Measurements from ENCODE around the gene RTCB.

RTCB gene

DNA sequence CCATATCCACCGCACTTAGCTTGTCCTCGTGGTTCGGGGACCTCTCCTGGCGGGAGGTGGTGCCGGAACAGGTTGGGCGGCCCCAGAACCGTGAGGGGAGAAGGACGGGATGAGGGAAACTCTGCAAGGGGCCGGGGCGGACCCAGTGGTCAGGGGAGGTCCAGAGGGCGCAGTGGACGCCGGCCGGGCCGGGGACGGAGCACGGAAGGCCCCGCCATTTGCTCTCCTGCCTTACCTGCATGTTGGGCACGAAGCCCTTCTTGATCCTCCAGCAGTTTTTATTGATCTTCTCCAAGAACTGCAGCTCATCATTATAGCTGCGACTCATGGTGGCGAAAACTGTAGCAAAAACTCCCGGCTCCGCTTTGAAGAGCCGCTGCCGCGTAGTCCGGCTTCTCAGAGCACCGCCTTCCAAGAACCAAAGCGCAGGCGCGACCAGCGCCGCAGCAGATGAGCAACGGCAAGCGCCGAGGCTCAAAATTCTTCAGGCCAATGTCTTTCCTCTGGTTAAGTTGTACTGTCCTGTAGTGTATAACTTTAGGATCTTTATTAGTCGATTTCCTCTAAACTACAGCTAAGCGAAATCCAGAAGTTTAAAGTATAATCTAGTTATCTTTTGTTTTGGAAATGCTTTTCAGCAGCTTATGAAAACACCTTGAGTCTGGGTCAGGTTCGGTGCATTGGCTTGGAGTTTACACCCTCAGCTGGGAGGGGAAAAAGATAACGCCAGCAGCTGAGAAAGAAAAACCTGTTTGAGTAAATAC, at the start of gene RTCB:
Gene RTCB, minus strand, starts transcription at position 419 of the 764 bp plus-strand sequence. Its CDS starts 91 bp downstream, at position 328.
- DNase-seq: peak; percentile 79 to 86

DNA sequence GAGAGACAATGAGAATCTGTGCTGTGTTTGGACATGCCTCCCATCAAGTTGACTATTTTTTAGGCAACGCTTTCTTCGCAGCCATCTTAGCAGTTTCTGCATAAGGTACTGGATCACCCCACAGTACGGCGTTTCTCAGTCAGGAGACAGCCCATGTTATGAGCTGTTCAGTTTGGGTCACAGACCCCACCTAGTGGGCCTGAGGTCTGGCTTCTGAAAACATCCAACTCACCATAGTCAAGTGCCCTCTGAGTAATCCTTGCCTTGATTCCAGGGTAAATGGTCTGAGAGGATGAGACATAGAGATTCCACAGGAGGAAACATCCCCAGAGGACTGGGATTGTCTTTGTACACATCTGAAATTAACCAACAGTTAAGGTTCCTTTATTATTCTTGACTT, 45.0 kb upstream of the RTCB start:
- no peak for DNase-seq

DNA sequence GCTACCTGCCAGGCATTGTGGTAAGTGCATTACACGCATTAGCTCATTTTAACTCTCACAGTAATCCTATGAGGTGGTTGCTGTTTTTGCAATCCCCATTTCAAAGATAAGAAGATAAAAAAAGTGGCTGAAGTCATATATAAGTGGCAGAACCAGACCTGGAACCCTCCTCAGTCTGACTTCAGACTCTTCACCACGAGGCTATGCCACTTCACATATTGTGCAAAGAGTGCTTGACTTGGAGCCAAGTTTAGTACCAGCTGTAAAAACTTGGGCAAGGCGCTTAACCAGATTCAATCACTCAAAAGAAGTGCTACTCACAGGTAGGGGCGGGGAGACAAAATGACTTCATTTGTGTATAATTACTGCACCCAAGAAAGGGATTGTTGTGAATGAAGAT, 36.9 kb upstream of the RTCB start:
- DNase-seq: no peak

DNA sequence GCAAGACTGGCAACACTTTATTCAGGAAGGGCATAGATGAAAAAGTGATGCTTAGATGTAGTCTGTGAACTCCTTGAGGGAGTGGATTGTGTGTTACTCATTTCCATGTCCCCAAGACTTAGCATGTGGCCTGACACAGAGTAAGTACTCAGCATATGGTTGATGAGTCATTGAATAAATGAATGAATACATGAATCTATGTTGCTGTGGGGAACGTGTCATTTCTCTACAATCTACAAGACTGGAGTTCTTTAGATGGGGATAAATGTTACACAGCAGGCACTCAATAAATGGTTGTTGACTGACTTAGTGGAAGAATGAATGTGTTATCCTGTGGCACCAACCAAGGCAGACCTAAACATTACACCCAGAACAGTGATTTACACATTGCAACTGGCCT, 34.3 kb upstream of the RTCB start:
- DNase-seq: no peak

DNA sequence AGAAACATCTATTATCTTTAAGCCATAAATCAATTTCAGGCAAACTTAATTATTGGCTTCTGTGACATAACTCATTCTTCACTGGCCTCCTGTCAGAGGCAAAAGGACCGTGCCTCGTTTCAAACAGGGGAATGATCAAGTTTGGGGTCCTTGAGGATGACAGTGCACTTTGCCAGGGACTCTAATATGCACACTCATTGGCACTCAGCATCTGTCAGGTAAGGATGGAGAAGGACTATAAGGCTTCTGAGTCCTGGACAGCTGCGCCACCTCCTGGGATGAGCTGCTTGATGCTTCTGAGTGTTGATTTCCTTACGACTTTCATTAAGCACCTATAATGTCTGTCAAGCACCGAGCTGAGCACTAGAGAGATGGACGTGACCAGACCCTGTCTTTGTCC, 32.0 kb upstream of the RTCB start:
- DNase-seq: no peak

DNA sequence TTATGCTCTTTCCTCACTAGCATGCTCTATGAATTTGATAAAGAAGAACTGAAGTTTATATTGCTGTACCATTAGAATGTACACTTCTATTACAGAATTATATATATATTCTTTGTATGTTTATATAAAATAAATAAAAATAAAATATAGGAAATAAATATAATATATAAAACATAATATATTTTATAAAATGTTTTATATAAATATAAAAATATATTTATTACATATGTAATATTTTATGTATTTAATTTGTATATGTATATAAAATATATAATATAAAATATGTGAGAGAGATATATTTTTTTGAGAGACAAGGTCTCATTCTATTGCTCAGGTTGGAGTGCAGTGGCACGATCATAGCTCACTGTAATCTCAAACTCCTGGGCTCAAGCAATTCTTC, 18.3 kb upstream of the RTCB start:
- DNase-seq: no peak

DNA sequence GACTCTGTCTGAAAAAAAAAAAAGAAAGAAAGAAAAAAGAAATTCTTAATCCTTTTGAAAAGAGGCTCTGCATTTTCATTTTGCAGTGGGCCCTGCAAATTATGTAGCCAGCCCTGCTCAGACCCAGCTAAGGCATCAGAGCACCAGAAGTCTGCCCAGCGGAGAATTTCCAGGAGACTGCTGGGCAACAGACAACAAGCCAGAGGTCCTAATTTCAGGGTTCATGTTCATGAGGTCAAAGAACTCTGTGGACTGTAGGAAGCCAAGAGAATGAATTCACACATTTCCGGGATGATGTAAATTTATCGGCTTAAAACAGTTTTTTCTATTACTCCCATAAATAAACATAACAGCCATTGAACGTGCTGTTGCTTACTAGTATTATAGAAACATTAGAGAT, 14.8 kb upstream of the RTCB start:
- DNase-seq: no peak

DNA sequence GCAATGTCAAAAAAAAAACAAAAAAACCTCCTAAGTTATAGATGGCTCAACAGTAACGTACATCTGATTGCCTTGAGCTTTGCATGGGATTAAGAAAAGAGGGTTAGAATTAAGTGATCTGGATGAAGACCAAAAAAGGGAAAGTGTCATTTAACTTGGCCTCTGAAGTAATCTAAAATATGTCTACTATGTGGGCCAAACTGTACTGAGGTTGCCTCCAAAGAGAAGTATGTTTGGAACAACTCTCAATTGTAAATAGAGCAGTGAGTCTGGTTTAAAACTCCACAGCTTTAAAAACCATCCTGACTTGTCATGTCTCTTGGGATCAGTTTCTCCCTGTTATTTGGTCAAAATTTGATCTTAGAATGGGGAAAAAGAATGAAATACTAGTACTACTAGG, 11.6 kb upstream of the RTCB start:
- no peak for DNase-seq

DNA sequence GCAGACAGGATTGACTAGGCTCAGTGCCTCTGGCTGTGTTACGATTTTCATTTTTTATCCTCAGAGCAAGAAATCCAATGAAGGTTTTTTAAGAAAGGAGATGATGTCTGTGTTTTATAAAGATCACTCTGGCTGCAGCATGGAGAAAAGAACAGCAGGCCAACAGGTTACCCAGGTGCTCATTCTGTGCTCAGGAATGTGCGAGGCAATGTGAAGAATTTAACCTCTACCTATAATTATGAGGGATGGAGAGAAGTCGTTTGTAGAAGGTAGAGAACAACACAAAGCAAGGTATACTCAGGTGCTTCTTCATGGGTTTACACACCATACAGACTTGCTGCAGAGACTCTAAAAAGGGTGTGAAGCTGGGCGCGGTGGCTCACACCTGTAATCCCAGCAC, 10.0 kb upstream of the RTCB start:
- no peak for DNase-seq

DNA sequence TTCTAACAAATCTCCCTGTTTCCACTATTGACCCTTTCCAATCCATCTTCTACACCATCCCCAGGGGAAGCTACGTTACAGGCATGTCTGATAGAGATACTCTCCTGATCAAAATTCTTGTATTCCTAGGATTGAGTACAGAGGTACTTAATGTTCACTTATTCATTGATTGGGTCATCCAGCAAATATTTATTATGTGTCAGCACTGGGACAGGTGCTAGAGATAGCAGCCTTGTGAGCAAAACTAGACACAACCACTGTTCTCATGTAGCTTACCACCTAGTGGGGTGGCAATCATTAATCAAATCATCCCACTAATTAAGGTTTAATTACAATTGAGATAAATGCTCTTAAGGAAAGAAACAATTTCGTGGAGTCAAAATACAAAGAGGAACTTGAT, 9.4 kb upstream of the RTCB start:
- no peak for DNase-seq

DNA sequence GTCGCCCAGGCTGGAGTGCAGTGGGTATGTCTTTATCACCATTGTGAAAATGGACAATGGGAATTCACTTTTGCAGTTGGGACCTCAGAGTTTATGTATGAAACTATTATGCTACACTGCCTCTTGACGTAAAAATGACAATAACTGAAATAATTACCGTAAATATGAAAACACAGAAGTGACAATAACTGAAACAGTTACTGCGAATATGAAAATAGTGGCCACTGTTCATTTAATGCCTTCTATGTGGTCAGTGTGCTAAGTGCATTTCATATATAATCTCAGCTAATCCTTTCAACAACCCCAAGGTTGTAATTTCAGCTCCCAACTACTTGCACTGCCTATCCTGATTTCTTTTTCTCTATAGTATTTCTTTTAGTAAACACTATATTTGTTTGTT, 5.9 kb upstream of the RTCB start:
- DNase-seq: no peak

DNA sequence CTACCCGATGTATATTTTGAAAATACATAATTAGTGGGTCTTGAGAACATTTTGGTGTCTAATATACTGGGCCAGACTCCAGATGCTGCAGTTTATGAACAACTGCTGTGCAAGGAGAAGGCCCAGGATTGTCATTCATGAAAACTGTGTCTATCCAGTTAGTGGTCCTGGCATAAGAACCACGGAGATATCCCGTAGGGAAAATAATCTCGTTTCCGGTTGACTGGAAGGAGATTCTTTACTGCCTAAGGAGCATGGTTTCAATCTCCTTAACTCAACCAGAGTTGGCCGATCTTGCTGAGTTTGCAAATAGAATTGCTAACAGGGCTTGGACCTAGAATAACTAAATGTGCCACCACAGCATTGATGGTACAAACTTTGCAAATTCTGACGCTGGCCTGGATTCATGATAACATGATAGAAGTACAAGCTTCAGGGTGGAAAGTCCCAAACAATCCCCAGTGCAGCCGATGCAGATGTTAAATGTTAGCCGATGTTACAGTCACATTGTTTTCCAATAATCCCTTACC, 4.6 kb upstream of the RTCB start:
- DNase-seq: no peak

DNA sequence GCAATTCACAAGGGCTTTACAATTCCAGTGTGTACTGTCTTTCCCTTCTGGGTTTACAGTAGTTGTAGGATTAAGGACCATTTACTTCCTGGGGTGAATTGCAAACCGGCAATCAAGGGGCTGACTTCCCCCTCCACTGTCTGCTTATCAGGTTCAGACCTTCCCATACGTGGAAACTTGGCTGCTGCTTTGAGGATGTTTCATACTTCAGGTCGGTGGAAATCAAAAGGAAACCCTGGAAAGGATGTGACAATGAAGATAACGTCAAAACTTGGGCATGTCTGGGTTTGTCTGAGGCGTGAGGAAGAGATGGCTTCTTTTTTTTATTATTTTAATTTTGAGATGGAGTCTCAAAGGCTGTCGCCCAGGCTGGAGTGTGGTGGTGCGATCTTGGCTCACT, 2.1 kb upstream of the RTCB start:
- DNase-seq: no peak

DNA sequence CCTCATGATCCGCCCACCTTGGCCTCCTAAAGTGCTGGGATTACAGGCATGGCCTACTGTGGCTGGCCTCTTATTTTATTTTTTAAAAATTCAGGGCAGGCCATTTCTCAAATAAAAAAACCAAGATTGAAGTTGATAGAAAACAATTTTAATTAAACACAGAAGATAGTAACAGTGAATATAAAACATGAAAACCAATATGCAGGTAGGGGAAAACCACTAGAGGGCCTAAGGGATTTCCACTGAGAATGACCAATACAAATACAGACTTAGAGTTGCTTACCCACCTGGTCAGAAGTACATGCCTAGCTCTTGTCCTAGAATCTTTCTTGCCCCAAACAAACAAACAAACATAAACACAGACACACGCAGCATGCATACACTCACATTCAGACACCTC, 1.7 kb upstream of the RTCB start:
- DNase-seq: peak in 1 of 2 donors; percentile 18

DNA sequence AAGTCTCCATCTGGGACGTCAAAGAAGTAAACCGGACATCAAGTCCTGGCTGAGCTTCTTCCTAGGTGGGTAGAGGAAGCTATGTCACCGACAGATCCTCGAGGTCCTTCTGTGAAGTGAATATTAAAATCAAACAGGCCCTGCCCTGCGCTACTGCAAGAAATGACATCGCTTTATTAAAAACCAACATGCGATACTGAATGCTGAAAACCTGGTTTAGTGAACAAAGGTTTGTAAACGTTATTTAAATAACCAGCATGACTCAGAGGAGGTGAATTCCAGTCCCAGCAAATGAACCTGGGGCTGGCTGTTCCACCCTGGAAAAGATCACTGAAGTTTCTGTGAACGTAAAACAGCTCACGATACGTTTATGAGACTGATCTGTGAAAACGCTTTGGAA, 645 bp downstream of the RTCB start:
- no peak for DNase-seq

DNA sequence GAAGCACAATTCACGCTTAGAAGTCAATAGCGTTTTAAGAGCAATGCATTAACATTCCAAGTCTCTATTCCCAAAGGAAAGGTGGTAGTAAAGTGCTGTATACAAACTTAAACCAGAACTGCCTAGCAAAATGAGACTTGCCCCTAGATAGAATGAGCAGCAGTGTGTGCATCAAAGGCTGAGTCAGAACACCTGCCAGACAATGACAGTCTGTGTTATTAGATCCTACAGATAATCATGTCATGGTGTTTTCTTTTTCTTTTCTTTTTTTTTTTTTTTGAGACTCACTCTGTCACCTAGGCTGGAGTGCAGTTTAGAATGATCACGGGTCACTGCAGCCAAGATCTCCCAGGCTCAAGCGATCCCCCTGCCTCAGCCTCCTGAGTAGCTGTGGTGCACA, 1.6 kb downstream of the RTCB start:
- DNase-seq: no peak

DNA sequence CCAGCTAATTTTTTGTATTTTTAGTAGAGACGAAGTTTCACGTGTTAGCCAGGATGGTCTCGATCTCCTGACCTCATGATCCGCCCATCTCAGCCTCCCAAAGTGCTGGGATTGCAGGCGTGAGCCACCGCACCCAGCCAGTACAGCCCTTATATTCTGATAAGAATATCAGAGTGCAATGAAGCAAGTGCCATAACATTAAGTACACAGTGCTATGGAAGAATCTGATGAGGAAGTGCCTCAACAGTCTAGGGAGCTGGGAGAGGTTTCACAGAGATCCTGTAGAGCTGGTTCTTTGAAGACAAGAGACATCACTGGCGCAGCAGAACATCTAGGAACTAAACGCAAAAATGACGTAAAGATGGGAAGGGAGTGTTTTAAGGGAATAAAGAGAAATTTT, 2.1 kb downstream of the RTCB start:
- no peak for DNase-seq

DNA sequence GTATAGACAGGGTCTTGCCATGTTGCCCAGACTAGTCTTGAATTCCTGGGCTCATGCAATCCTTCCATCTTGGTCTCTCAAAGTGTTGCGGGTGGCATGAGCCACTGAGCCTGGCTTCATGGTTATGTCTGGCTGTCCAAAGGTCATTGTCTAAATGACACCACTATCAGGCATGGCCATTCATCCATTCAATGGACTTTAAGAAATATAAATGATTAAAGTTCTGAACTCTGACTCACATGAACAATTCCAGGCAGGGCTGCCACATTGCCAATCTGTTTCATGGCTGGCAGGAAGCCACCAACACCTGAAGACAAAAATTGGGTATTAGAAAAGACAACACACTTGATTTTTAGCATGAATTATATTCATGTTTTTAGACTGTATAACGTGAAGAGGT, 4.1 kb downstream of the RTCB start:
- DNase-seq: no peak

DNA sequence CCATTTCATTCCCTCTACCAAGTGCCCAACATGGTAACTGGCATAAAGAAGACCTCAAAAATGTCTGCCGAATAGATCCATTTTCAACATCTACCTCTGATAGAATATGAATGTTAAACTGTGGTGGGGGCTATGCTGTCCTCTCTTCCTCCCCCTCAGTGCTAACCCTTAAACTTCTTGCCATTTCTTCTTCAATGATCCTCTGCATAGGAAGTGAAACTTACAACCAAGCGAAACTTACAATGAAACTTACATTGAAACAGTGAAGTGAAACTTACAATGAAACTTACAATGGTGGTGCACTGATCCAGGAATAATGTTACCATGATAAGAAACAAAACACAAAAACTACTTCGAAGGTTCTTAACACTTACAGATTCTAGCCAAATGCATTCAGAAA, 4.7 kb downstream of the RTCB start:
- no peak for DNase-seq

DNA sequence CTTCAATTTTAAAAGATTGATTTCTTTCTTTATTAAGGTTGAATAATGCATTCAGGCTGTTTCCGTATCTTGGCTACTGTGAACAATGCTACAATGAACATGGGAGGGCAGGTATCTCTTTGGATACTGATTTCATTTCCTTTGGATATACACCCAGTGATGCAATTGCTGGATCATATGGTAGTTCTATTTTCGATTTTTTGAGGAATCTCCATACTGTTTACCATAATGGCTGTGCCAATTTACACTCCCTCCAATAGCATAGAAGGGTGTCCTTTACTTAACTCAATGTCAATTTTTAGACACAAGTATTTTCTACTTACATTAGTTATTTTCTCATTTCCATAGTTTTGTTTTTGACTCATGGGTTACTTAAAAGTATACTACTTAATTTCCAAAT, 8.0 kb downstream of the RTCB start:
- DNase-seq: no peak

DNA sequence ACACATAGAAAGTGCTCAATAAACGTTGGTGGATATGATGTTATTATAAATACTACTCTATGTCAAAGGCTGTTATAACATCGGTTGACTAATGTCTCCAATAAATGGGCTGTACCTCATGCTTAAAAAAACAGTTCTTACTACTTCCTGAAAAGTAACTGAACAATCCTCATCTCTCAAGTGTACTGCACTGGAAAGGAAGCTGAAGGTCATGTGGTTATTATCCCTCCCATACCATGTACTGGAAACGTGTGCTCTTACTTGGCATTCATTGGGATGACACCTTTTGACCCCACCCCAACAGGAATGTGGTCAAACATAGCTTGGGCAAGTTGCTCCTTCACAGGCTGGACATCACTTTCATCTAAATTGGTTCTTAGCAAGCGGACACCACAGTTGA, 10.6 kb downstream of the RTCB start:
- DNase-seq: no peak

DNA sequence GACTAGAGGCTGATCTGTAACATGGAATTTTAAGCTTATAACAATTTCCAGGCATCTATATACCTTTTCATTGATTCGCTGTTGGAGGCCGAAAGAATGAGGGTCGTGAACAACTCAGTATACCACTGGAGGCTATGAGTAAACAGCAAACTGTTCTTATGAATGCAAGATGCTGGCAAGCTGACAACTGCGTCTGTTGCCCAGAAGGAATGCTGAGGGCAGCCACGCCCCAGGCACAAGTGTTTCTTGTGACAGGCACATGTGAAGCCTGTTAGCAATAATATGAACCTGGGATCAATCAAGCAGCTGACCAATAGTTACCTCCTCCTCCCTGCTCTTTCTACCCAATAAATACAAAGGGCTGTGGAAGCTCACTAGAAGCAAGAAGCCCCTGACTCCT, 15.3 kb downstream of the RTCB start:
- DNase-seq: no peak

DNA sequence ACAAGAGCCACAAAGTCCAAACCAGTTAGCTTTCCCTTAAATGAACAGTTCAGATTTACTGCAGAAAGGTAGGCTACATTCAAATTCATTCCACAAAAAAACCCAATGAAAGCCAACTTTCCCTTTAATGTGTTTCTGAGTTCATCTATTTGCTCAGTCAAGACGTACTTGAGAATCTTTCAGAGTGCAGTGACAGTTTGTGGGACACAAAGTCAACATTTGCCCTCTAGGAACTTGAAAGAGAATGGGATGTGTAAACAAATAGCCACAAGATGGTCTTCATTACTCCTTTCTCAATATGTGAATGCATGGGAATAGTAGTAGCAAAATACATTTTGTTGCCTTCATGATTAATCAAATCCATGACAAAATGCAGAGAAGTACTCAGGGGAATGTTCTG, 15.8 kb downstream of the RTCB start:
- no peak for DNase-seq

DNA sequence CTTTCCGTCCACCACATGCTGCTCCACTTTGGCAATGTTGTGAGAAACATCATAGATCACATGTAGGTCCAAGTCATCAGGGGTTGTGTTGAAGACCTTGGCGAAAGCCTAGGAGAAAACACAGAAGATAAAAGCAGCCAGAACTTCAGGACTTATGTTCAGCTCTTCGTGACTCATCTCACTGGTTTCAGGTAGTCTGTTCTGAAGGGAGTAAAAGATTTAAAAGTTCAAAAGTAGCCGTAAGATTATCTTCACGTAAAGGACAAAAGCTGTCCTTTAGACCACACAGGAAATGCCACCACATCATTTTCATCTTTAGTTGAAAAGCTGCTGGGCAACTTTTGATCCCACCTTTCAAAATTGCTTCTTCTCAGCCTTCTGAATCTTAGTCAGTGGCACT, 16.9 kb downstream of the RTCB start:
- DNase-seq: no peak

DNA sequence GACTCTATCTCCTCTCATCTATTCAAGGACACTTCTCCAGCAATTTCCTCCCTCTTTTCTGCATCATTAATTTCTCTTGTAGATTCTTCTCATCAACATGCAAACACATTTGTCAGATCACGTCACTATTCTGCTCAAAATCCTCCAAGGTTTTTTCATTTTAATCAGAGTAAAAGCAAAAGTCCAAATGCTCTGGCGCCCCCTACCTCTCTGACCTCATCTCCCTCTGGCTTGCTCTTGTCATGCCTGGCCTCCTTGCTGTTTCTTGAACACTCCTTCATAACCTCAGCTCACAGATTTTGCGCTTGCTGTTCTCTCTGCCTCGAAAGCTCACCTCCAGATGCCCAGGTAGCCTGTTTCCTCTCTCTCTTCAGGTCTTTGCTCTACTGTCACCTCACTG, 22.4 kb downstream of the RTCB start:
- DNase-seq: no peak
